MM.1S (cell line): Measurements from ENCODE around the gene KCNIP1.

Source experiments
- DNase-seq: peaks from one replicate; pipeline ENCODE4 v3.0.0-alpha.2; 2015
- H2AFZ ChIP-seq: fragments of 300-600 bp; sonication (generic); 2 replicates; pipeline ENCODE4 v1.6.0; 2016; ENCODE audit warnings: antibody characterized with exemption, low read length
- H3F3A ChIP-seq: fragments of 300-600 bp; sonication (generic); 2 replicates; pipeline ENCODE4 v1.6.1; 2016; ENCODE audit warnings: mild to moderate bottlenecking, antibody characterized with exemption, low read length, moderate library complexity, mixed read lengths; ENCODE audit not compliant: insufficient read depth
- H3K27ac ChIP-seq: fragments of 300-600 bp; sonication (generic); 2 replicates; pipeline ENCODE4 v1.5.1; 2016; ENCODE audit warnings: mild to moderate bottlenecking, low read length
- H3K27me3 ChIP-seq: fragments of 300-600 bp; sonication (generic); replicated peaks from 2 replicates; pipeline ENCODE4 v1.6.0; 2016; ENCODE audit warnings: low read length; ENCODE audit not compliant: insufficient read depth
- H3K36me3 ChIP-seq: fragments of 300-600 bp; sonication (generic); replicated peaks from 2 replicates; pipeline ENCODE4 v1.6.1; 2016; ENCODE audit warnings: mild to moderate bottlenecking, low read length, mixed read lengths; ENCODE audit not compliant: insufficient read depth
- H3K4me1 ChIP-seq: fragments of 300-600 bp; sonication (generic); 2 replicates; pipeline ENCODE4 v1.6.1; 2016; ENCODE audit warnings: low read length, mixed read lengths
- H3K4me2 ChIP-seq: fragments of 300-600 bp; sonication (generic); 2 replicates; pipeline ENCODE4 v1.6.0; 2016; ENCODE audit warnings: low read depth, low read length
- H3K4me3 ChIP-seq: fragments of 300-600 bp; sonication (generic); 2 replicates; pipeline ENCODE4 v1.5.1; 2016; ENCODE audit warnings: low read length, mixed read lengths
- H3K79me2 ChIP-seq: fragments of 300-600 bp; sonication (generic); 2 replicates; pipeline ENCODE4 v1.6.1; 2016; ENCODE audit warnings: mixed run types, low read length, mixed read lengths
- H3K9ac ChIP-seq: fragments of 300-600 bp; sonication (generic); 2 replicates; pipeline ENCODE4 v1.6.1; 2016; ENCODE audit warnings: low read length, mixed read lengths
- H3K9me2 ChIP-seq: fragments of 300-600 bp; sonication (generic); replicated peaks from 2 replicates; pipeline ENCODE4 v1.6.1; 2016; ENCODE audit warnings: mild to moderate bottlenecking, low read length, mixed read lengths; ENCODE audit not compliant: insufficient read depth
- H3K9me3 ChIP-seq: fragments of 300-600 bp; sonication (generic); replicated peaks from 2 replicates; pipeline ENCODE4 v1.6.1; 2016; ENCODE audit warnings: mild to moderate bottlenecking, low read length, mixed read lengths; ENCODE audit not compliant: insufficient read depth
- H4K20me1 ChIP-seq: fragments of 300-600 bp; sonication (generic); 2 replicates; pipeline ENCODE4 v1.6.1; 2016; ENCODE audit warnings: mild to moderate bottlenecking, low read length, moderate library complexity, mixed read lengths; ENCODE audit not compliant: insufficient read depth
- EZH2 ChIP-seq: fragments of 300-600 bp; sonication (generic); optimal IDR thresholded peaks from 2 replicates; pipeline ENCODE3; 2017; ENCODE audit warnings: low read depth, mild to moderate bottlenecking, antibody characterized with exemption, low read length, mixed read lengths
- EZH2phosphoT487 ChIP-seq: fragments of 300-600 bp; sonication (generic); IDR thresholded peaks from 2 replicates; pipeline ENCODE4 v1.6.1; 2018; ENCODE audit warnings: antibody characterized with exemption, low read length
- TF ChIP-seq, protein P1 (sequence below): fragments of 300-600 bp; sonication (generic); IDR thresholded peaks from 2 replicates; pipeline ENCODE4 v1.5.1; 2016; ENCODE audit warnings: antibody characterized with exemption, low read length, mixed read lengths

The KCNIP1 gene

DNA sequence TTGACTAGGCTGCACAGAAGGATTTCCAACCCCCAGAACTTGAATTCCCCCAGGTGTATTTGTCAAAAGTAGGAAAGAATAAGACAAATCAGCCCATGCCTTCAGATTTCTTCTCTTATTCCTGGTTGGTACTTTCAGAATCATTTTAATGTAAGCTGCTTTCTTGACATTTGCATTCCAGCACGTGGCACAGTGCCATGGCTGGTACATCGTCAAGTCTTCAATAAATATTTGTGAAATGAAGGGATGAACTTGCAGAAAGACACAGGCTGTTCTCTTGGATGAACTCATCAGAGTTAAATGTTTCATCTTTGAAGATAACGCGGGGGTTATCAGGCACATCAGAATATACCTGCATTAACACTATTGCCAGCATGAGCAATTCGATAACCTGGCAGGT, 14.5 kb downstream of the KCNIP1 start:
- Histone ChIP-seq H3K4me3 (no peak overlapping the region), H4K20me1 (no peaks in the 10 kb centered on the region), H3K27ac (no peak overlapping the region), H3K27me3 (no peaks in the 10 kb centered on the region), H3K36me3 (no peaks in the 10 kb centered on the region), H3K9me3 (no peaks in the 10 kb centered on the region), H2AFZ (no peak overlapping the region), H3K79me2 (no peaks in the 10 kb centered on the region), H3K9me2 (no peaks in the 10 kb centered on the region), H3K9ac (no peak overlapping the region), H3K4me2 (no peak overlapping the region), H3K4me1 (no peaks in the 10 kb centered on the region), H3F3A (no peaks in the 10 kb centered on the region)
- no peak for DNase-seq
- TF ChIP-seq, protein P1, sequence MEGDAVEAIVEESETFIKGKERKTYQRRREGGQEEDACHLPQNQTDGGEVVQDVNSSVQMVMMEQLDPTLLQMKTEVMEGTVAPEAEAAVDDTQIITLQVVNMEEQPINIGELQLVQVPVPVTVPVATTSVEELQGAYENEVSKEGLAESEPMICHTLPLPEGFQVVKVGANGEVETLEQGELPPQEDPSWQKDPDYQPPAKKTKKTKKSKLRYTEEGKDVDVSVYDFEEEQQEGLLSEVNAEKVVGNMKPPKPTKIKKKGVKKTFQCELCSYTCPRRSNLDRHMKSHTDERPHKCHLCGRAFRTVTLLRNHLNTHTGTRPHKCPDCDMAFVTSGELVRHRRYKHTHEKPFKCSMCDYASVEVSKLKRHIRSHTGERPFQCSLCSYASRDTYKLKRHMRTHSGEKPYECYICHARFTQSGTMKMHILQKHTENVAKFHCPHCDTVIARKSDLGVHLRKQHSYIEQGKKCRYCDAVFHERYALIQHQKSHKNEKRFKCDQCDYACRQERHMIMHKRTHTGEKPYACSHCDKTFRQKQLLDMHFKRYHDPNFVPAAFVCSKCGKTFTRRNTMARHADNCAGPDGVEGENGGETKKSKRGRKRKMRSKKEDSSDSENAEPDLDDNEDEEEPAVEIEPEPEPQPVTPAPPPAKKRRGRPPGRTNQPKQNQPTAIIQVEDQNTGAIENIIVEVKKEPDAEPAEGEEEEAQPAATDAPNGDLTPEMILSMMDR: no peak
- no peak for TF ChIP-seq EZH2phosphoT487

GRCh38 chr5:170519549-170519948, 15.7 kb downstream of the KCNIP1 start:
- no peaks in the 10 kb centered on the region for H3K79me2 ChIP-seq
- no peak overlapping the region for H3K4me3 ChIP-seq
- TF ChIP-seq, protein P1: no peak
- TF ChIP-seq EZH2phosphoT487 (no peak), EZH2 (no peak)
- H3K9me2 ChIP-seq: no peaks in the 10 kb centered on the region
- no peak overlapping the region for H2AFZ ChIP-seq
- H3K4me1 ChIP-seq: no peaks in the 10 kb centered on the region
- H3F3A ChIP-seq: no peaks in the 10 kb centered on the region
- H3K9ac ChIP-seq: no peak overlapping the region
- no peaks in the 10 kb centered on the region for H3K9me3 ChIP-seq
- H3K27me3 ChIP-seq: no peaks in the 10 kb centered on the region
- H4K20me1 ChIP-seq: no peaks in the 10 kb centered on the region
- no peak for DNase-seq
- H3K36me3 ChIP-seq: no peaks in the 10 kb centered on the region
- no peak overlapping the region for H3K4me2 ChIP-seq
- no peak overlapping the region for H3K27ac ChIP-seq

DNA sequence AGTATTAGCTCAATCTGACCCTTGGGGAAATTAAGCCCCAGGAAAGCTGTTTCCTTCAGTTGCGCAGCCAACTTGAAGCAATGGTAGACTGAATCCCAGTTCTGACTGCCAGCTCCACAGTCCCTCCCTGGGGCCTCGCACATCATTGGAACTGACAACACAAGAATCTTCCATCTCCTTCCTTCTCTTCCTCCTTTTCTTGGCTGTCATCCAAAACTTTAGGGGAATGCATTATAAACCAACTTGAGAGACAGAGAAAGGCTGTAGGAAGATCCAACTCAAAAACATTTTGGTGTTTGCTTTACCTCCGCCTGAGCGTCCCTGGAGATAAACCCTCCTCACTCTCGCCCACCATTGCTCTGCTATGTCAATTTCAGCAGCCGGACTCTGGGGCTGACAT, 16.6 kb downstream of the KCNIP1 start:
- Histone ChIP-seq H3K9me2 (no peaks in the 10 kb centered on the region), H3K4me1 (no peaks in the 10 kb centered on the region), H3K36me3 (no peaks in the 10 kb centered on the region), H3K4me2 (no peak overlapping the region), H3F3A (no peaks in the 10 kb centered on the region), H3K27ac (no peak overlapping the region), H3K4me3 (no peak overlapping the region), H3K27me3 (no peaks in the 10 kb centered on the region), H3K79me2 (no peaks in the 10 kb centered on the region), H2AFZ (no peak overlapping the region), H3K9me3 (no peaks in the 10 kb centered on the region), H3K9ac (no peak overlapping the region), H4K20me1 (no peaks in the 10 kb centered on the region)
- no peak for DNase-seq
- TF ChIP-seq, protein P1: no peak
- TF ChIP-seq EZH2 (no peak), EZH2phosphoT487 (no peak)
